Mammary epithelial cell (primary cell): ENCODE results near the gene UGT1A7.

ENCODE experiments used
- CTCF ChIP-seq, 2 donors: IDR thresholded peaks in 1 of 2; conservative IDR thresholded peaks in 1 of 2; 2 replicates each; pipeline ENCODE4 v1.5.1; 2011 to 2012; ENCODE audit warnings: inconsistent platforms in 2 of 2, low read length in 2 of 2, mild to moderate bottlenecking in 2 of 2, control low read depth in 1 of 2, low read depth in 1 of 2; ENCODE audit not compliant: insufficient read depth in 1 of 2; ENCODE audit errors: extremely low read depth in 1 of 2
- EZH2 ChIP-seq: IDR thresholded peaks from 2 replicates; pipeline ENCODE4 v1.6.1; 2012; ENCODE audit warnings: low read length, inconsistent platforms, borderline replicate concordance

GRCh38 chr2:233728723-233729301 lies 47.1 kb downstream of the UGT1A7 start, which contains the start of gene UGT1A3:
- TF ChIP-seq CTCF (conservative IDR thresholded peaks at IDR 0.05 in 1 of 2, IDR thresholded peaks at IDR 0.05 in 1 of 2; ENCODE audit: extremely low read depth in 1 of 2, insufficient read depth in 1 of 2, low read depth in 1 of 2, low read length in 2 of 2) (no peak), EZH2 (no peak)
